Endothelial cell of umbilical vein (primary cell): ENCODE measurements around the gene KRTAP5-6. TPM values are rescaled to one million over a fixed set of nuclear protein-coding genes. Genes with fewer than 3 reads are reported as not detected.

ENCODE experiments used
- BruUV-seq: library from RNA; stranded (reverse); fragments of 400-500 nt; replicated peaks from 2 replicates; lab custom pipeline; 2021; lab: Mats Ljungman, UMichigan
- CTCF ChIA-PET: fragments of 300-600, 350-600 bp; sonication (Branson Sonifier 250); formaldehyde crosslinking; loops from one replicate; lab custom pipeline; 2021; ENCODE audit warnings: antibody characterized with exemption, inconsistent platforms; lab: Charles Lee
- POLR2A ChIA-PET: fragments of 300-600, 350-600 bp; sonication (Branson Sonifier 250); formaldehyde crosslinking; loops from one replicate; lab custom pipeline; 2021; ENCODE audit warnings: antibody characterized with exemption, inconsistent platforms; lab: Charles Lee
- DNase-seq: peaks from one replicate; pipeline ENCODE4 v3.0.0-alpha.2; 2011; ENCODE audit warnings: low read depth, low spot score
- FAIRE-seq: peaks from 2 replicates; lab custom pipeline; 2011; peaks lifted over from hg19 to GRCh38; lab: Jason Lieb, UNC
- H2AFZ ChIP-seq: 2 replicates; pipeline ENCODE4 v1.6.0; 2012; ENCODE audit warnings: low read depth, low read length, control low read depth, inconsistent platforms
- H3K27ac ChIP-seq: 2 replicates; pipeline ENCODE4 v1.5.1; 2011; ENCODE audit warnings: low read depth, mild to moderate bottlenecking, control low read depth, low read length, moderate library complexity; ENCODE audit not compliant: insufficient read depth
- H3K27me3 ChIP-seq, 2 experiments: 2 replicates each; pipeline versions ENCODE4 v1.6.0 to v1.6.1; 2011; ENCODE audit warnings: low read length in 2 of 2, mixed read lengths in 1 of 2; ENCODE audit not compliant: control insufficient read depth in 2 of 2, insufficient read depth in 2 of 2
- H3K36me3 ChIP-seq, 2 experiments: 2 replicates in 1 of 2; 3 replicates in 1 of 2; pipeline ENCODE4 v1.5.1; 2011; ENCODE audit warnings: low read length in 2 of 2, mild to moderate bottlenecking in 1 of 2, moderate library complexity in 1 of 2; ENCODE audit not compliant: control insufficient read depth in 2 of 2, insufficient read depth in 2 of 2; ENCODE audit errors: extremely low read depth in 1 of 2
- H3K4me1 ChIP-seq: 3 replicates; pipeline ENCODE4 v1.5.1; 2011; ENCODE audit warnings: mild to moderate bottlenecking, low read length; ENCODE audit not compliant: control insufficient read depth, insufficient read depth; ENCODE audit errors: extremely low read depth
- H3K4me2 ChIP-seq: 2 replicates; pipeline ENCODE4 v1.6.1; 2011; ENCODE audit warnings: low read length, control low read depth, mixed read lengths; ENCODE audit not compliant: insufficient read depth
- H3K4me3 ChIP-seq, 3 experiments: fragments of 200-600 bp in 1 of 3; sonication (generic), shearing (Covaris generic) in 1 of 3; replicated peaks in 1 of 3; 2 replicates each; pipeline ENCODE4 v1.5.1; 2011 to 2016; ENCODE audit warnings: control low read depth in 3 of 3, low read length in 3 of 3, mild to moderate bottlenecking in 2 of 3, inconsistent platforms in 1 of 3, low read depth in 1 of 3, moderate library complexity in 1 of 3; ENCODE audit not compliant: insufficient read depth in 1 of 3
- H3K79me2 ChIP-seq: 2 replicates; pipeline ENCODE4 v1.6.0; 2012; ENCODE audit warnings: low read length, inconsistent platforms; ENCODE audit not compliant: control insufficient read depth, insufficient read depth
- H3K9ac ChIP-seq: replicated peaks from 2 replicates; pipeline ENCODE3; 2011; ENCODE audit warnings: low read length, control low read depth; ENCODE audit not compliant: insufficient read depth; ENCODE audit errors: extremely low read depth
- H3K9me1 ChIP-seq: replicated peaks from 3 replicates; pipeline ENCODE4 v1.6.0; 2011; ENCODE audit warnings: mild to moderate bottlenecking, low read length; ENCODE audit not compliant: control insufficient read depth, insufficient read depth; ENCODE audit errors: extremely low read depth
- H3K9me3 ChIP-seq: replicated peaks from 2 replicates; pipeline ENCODE4 v1.5.1; 2012; ENCODE audit warnings: low read length, inconsistent platforms; ENCODE audit not compliant: control insufficient read depth, insufficient read depth
- H4K20me1 ChIP-seq: replicated peaks from 2 replicates; pipeline ENCODE3; 2011; ENCODE audit warnings: mild to moderate bottlenecking, low read length; ENCODE audit not compliant: control insufficient read depth, insufficient read depth; ENCODE audit errors: extremely low read depth
- EZH2 ChIP-seq: IDR thresholded peaks from 2 replicates; pipeline ENCODE4 v1.6.1; 2012; ENCODE audit warnings: borderline replicate concordance, low read depth, mild to moderate bottlenecking, moderate library complexity, low read length, inconsistent platforms; ENCODE audit not compliant: severe bottlenecking
- FOS ChIP-seq: IDR thresholded peaks from 2 replicates; pipeline ENCODE4 v1.6.1; 2011; ENCODE audit warnings: mild to moderate bottlenecking, low read length, moderate library complexity, borderline replicate concordance; ENCODE audit not compliant: insufficient read depth
- GATA2 ChIP-seq: IDR thresholded peaks from 2 replicates; pipeline ENCODE4 v1.7.0; 2011; ENCODE audit warnings: low read depth, mild to moderate bottlenecking, moderate library complexity, mixed read lengths, low read length; ENCODE audit not compliant: insufficient read length, insufficient read depth
- MAX ChIP-seq: IDR thresholded peaks from 2 replicates; pipeline ENCODE4 v1.6.1; 2011; ENCODE audit not compliant: insufficient read depth, insufficient read length
- MYC ChIP-seq: IDR thresholded peaks from one replicate; pipeline ENCODE4 v1.6.1; 2011; ENCODE audit warnings: mild to moderate bottlenecking, low read depth, low read length
- POLR2A ChIP-seq: IDR thresholded peaks from 2 replicates; pipeline ENCODE4 v1.6.1; 2012; ENCODE audit warnings: low read depth, mild to moderate bottlenecking, control low read depth, low read length
- POLR2AphosphoS5 ChIP-seq: IDR thresholded peaks from 2 replicates; pipeline ENCODE4 v1.6.1; 2012; ENCODE audit warnings: low read depth, mild to moderate bottlenecking, control low read depth, low read length, moderate library complexity; ENCODE audit not compliant: insufficient read depth
- dilution Hi-C: fragments of 300-500 bp; cut with MboI; formaldehyde crosslinking; loops from one replicate; pipeline ENCODE4 v1.15.0; 2019; ENCODE audit warnings: low sequenced_read_pairs; ENCODE audit not compliant: extremely low pct_ligation_motif_present
- intact Hi-C: fragments of 100-400 bp; cut with micrococcal nuclease; formaldehyde crosslinking; loops from one replicate; pipeline ENCODE4 v1.10.0; 2022
- polyA plus RNA-seq, 4 experiments: library from polyadenylated mRNA; depleted of rRNA in 3 of 4; stranded (reverse) in 3 of 4; unstranded in 1 of 4; fragments of >200 nt; gene quantifications; 2 replicates each; pipeline versions ENCODE4 v1.2.1 to v1.2.3, GENCODE V29; 2011 to 2012; ENCODE audit warnings: missing spikeins in 1 of 4
- total RNA-seq: library from RNA; stranded (reverse); gene quantifications from 2 replicates; pipeline ENCODE4 v1.2.3, GENCODE V29; 2021

Gene KRTAP5-6
- total and polyA plus RNA-seq, 2 donors (not counting 3 experiments of a cell fraction or from before 2014, with no cell fraction given) = not detected

GRCh38 chr11:1746956-1747752 is 50.2 kb downstream of the KRTAP5-6 start:
- no peaks in the 10 kb centered on the region for H3K79me2 ChIP-seq
- FAIRE-seq (no peak), DNase-seq (no peak)
- H3K4me1 ChIP-seq = no peaks in the 10 kb centered on the region
- H2AFZ ChIP-seq = no peak overlapping the region
- no peak overlapping the region for H3K4me2 ChIP-seq
- intact Hi-C loops (no loop called here), dilution Hi-C loops (no loop called here)
- peaks cover 15 to 16% of the 10 kb centered on the region in 2 experiments for H3K27me3 ChIP-seq
- no peaks in the 10 kb centered on the region for H3K9me3 ChIP-seq
- CTCF ChIA-PET = no interaction called here
- POLR2A ChIA-PET = no interaction called here
- H3K9me1 ChIP-seq = no peaks in the 10 kb centered on the region
- BruUV-seq = no TSS peak
- no peak overlapping the region for H3K27ac ChIP-seq
- H4K20me1 ChIP-seq = no peaks in the 10 kb centered on the region
- no peaks in the 10 kb centered on the region for H3K36me3 ChIP-seq
- H3K4me3 ChIP-seq = no peak overlapping the region
- no peak overlapping the region for H3K9ac ChIP-seq
- TF ChIP-seq FOS (no peak), MYC (no peak), EZH2 (no peak), MAX (no peak), POLR2AphosphoS5 (no peak), POLR2A (no peak), GATA2 (no peak)

Other genes starting within 250 kb of the KRTAP5-6 start
- 38.2 and 39.0 TPM in 2 replicates for gene MOB2, start 210.4 kb upstream of the KRTAP5-6 start, total RNA-seq
- 50.6 and 54.9 TPM in 2 replicates for gene MOB2, start 210.4 kb upstream of the KRTAP5-6 start, polyA plus RNA-seq
- gene DUSP8, start 124.9 kb upstream of the KRTAP5-6 start, total RNA-seq = 5.9 and 8.7 TPM in 2 replicates
- gene DUSP8, start 124.9 kb upstream of the KRTAP5-6 start, polyA plus RNA-seq = 4.6 and 6.0 TPM in 2 replicates
- not detected in 2 replicates for gene KRTAP5-1, start 111.9 kb upstream of the KRTAP5-6 start, total RNA-seq
- not detected in 2 replicates for gene KRTAP5-1, start 111.9 kb upstream of the KRTAP5-6 start, polyA plus RNA-seq
- not detected in 2 replicates for gene KRTAP5-2, start 98.9 kb upstream of the KRTAP5-6 start, total RNA-seq
- gene KRTAP5-2, start 98.9 kb upstream of the KRTAP5-6 start, polyA plus RNA-seq = not detected in 2 replicates
- not detected in 2 replicates for gene KRTAP5-3, start 88.7 kb upstream of the KRTAP5-6 start, total RNA-seq
- gene KRTAP5-3, start 88.7 kb upstream of the KRTAP5-6 start, polyA plus RNA-seq = not detected in 2 replicates
- not detected in 2 replicates for gene KRTAP5-4, start 75.1 kb upstream of the KRTAP5-6 start, total RNA-seq
- not detected in 2 replicates for gene KRTAP5-4, start 75.1 kb upstream of the KRTAP5-6 start, polyA plus RNA-seq
- not detected in 2 replicates for gene KRTAP5-5, start 67.4 kb upstream of the KRTAP5-6 start, total RNA-seq
- gene KRTAP5-5, start 67.4 kb upstream of the KRTAP5-6 start, polyA plus RNA-seq = not detected in 2 replicates
- 0.62 and 0.66 TPM in 2 replicates for gene IFITM10, start 53.4 kb downstream of the KRTAP5-6 start, total RNA-seq
- gene IFITM10, start 53.4 kb downstream of the KRTAP5-6 start, polyA plus RNA-seq = 0.04 and 0.08 TPM in 2 replicates
- 197 and 215 TPM in 2 replicates for gene CTSD, start 66.7 kb downstream of the KRTAP5-6 start, total RNA-seq
- 248 and 344 TPM in 2 replicates for gene CTSD, start 66.7 kb downstream of the KRTAP5-6 start, polyA plus RNA-seq
- not detected in 2 replicates for gene SYT8, start 137.8 kb downstream of the KRTAP5-6 start, total RNA-seq
- not detected in 2 replicates for gene SYT8, start 137.8 kb downstream of the KRTAP5-6 start, polyA plus RNA-seq
- gene TNNI2, start 141.8 kb downstream of the KRTAP5-6 start, total RNA-seq = not detected in 2 replicates
- not detected in 2 replicates for gene TNNI2, start 141.8 kb downstream of the KRTAP5-6 start, polyA plus RNA-seq
- not detected in 2 replicates for gene LSP1, start 155.9 kb downstream of the KRTAP5-6 start, total RNA-seq
- not detected in 2 replicates for gene LSP1, start 155.9 kb downstream of the KRTAP5-6 start, polyA plus RNA-seq
- not detected in 2 replicates for gene PRR33, start 194.7 kb downstream of the KRTAP5-6 start, total RNA-seq
- gene PRR33, start 194.7 kb downstream of the KRTAP5-6 start, polyA plus RNA-seq = not detected in 2 replicates
- gene TNNT3, start 222.5 kb downstream of the KRTAP5-6 start, total RNA-seq = not detected in 2 replicates
- gene TNNT3, start 222.5 kb downstream of the KRTAP5-6 start, polyA plus RNA-seq = not detected in 2 replicates